ENCODE data around the gene SCAMP4. TPM values are rescaled to one million over a fixed set of nuclear protein-coding genes. Genes with fewer than 3 reads are reported as not detected.

SCAMP4 gene
- total RNA-seq (2021), result 65.0 and 69.0 TPM in 2 replicates
- long read RNA-seq, transcript SCAMP4-201 (7 exons, 2,684 nt), result major isoform, 39 of 57 reads
- long read RNA-seq, partial matches to known transcripts, result 12 of 57 reads
- long read RNA-seq, other reads (novel, unspliced or antisense), result 2 of 57 reads

GRCh38 chr19:1905110-1905862 is at the start of gene SCAMP4, which contains the start of gene ADAT3:
TSS of gene SCAMP4 (plus strand) at chr19:1905399. CDS start at chr19:1915020, 9,621 bp downstream.
TSS of gene ADAT3 (plus strand) at chr19:1905399. CDS start at chr19:1912048, 6,649 bp downstream.
- peak within 1 kb of the TSS; percentile 78 to 89 for H3K4me3 Mint-ChIP-seq
- Histone ChIP-seq H3K18ac (ENCODE audit: insufficient read length, low read depth, low read length) (peak within 1 kb of the TSS; percentile 85), H3K4me2 (ENCODE audit: insufficient read depth, insufficient read length, low read length) (peak within 1 kb of the TSS; percentile 48), H4K91ac (ENCODE audit: insufficient read length, low read depth, low read length) (no peak within 1 kb of the TSS), H3K23ac (ENCODE audit: insufficient read length, low read depth, low read length) (no peak within 1 kb of the TSS), H2BK15ac (ENCODE audit: low read depth, low read length) (no peak within 1 kb of the TSS), H2BK5ac (ENCODE audit: insufficient read length, low read length) (no peak within 1 kb of the TSS), H3K56ac (ENCODE audit: insufficient read length, low read depth, low read length) (no peak within 1 kb of the TSS), H2BK120ac (ENCODE audit: low read depth, low read length, poor library complexity, severe bottlenecking) (peak within 1 kb of the TSS; percentile 74), H3K27ac (ENCODE audit: insufficient read length, low read depth, low read length) (peak within 1 kb of the TSS; percentile 48), H3K14ac (ENCODE audit: insufficient read depth, low read length) (peak within 1 kb of the TSS; percentile 86; the same call in 1 of the 2 replicates), H2BK12ac (ENCODE audit: insufficient read length, low read depth, low read length) (no peak within 1 kb of the TSS), H3K9ac (ENCODE audit: extremely low read depth, insufficient read length, low read length) (peak within 1 kb of the TSS; percentile 35), H2BK20ac (ENCODE audit: low read depth, low read length, poor library complexity, severe bottlenecking) (peak within 1 kb of the TSS; percentile 50), H3K79me2 (ENCODE audit: insufficient read depth, low read length) (peaks cover 16% of the 10 kb centered on the region; the same call in 1 of the 2 replicates), H4K5ac (ENCODE audit: insufficient read length, low read depth, low read length) (no peak within 1 kb of the TSS), H4K20me1 (ENCODE audit: control insufficient read depth, insufficient read depth, insufficient read length) (no peaks in the 10 kb centered on the region), H3K4me1 (ENCODE audit: insufficient read depth, low read length) (0 out of 2 replicates have a peak, but pooled peaks cover 2% of the 10 kb centered on the region), H2AK5ac (ENCODE audit: insufficient read length, low read length) (no peak within 1 kb of the TSS), H3K27me3 (ENCODE audit: insufficient read depth, low read length) (no peaks in the 10 kb centered on the region), H3K9me3 (ENCODE audit: control insufficient read depth, low read depth, low read length) (no peaks in the 10 kb centered on the region), H3K23me2 (ENCODE audit: insufficient read length, low read depth, low read length, poor library complexity, severe bottlenecking) (peaks cover 6% of the 10 kb centered on the region), H3T11ph (ENCODE audit: low read length) (peak within 1 kb of the TSS; percentile 2), H3K4ac (ENCODE audit: low read depth, low read length) (no peak within 1 kb of the TSS; the same call in 1 of the 2 replicates), H2AFZ (ENCODE audit: low read length) (no peak within 1 kb of the TSS), H4K8ac (replicated peaks; ENCODE audit: insufficient read length, low read depth, low read length) (no peak within 1 kb of the TSS), H3K79me1 (ENCODE audit: insufficient read depth, low read depth, low read length, poor library complexity, severe bottlenecking) (peaks cover 4% of the 10 kb centered on the region)
- TF ChIP-seq, protein P1, sequence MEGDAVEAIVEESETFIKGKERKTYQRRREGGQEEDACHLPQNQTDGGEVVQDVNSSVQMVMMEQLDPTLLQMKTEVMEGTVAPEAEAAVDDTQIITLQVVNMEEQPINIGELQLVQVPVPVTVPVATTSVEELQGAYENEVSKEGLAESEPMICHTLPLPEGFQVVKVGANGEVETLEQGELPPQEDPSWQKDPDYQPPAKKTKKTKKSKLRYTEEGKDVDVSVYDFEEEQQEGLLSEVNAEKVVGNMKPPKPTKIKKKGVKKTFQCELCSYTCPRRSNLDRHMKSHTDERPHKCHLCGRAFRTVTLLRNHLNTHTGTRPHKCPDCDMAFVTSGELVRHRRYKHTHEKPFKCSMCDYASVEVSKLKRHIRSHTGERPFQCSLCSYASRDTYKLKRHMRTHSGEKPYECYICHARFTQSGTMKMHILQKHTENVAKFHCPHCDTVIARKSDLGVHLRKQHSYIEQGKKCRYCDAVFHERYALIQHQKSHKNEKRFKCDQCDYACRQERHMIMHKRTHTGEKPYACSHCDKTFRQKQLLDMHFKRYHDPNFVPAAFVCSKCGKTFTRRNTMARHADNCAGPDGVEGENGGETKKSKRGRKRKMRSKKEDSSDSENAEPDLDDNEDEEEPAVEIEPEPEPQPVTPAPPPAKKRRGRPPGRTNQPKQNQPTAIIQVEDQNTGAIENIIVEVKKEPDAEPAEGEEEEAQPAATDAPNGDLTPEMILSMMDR (conservative IDR thresholded peaks at IDR 0.05), result no peak
- H3K27me3 Mint-ChIP-seq (ENCODE audit: low read depth), result no peaks in the 10 kb centered on the region
- H3K9me3 Mint-ChIP-seq, result no peaks in the 10 kb centered on the region; a peak in 2 of 5 replicates
- H3K27ac Mint-ChIP-seq, result peak within 1 kb of the TSS; percentile 94 to 99 (median 95)
- no CpG with 5 or more reads among the region's 92 CpGs for WGBS (ENCODE audit: extremely low coverage, insufficient read length, low lambda C conversion rate)
- peaks cover 11 to 17% of the 10 kb centered on the region in 2 experiments for H3K4me1 Mint-ChIP-seq
- H3K36me3 Mint-ChIP-seq (ENCODE audit: insufficient read depth in 1 of 3, low read depth in 3 of 3), result peaks cover 5 to 11% (median 8%) of the 10 kb centered on the region in 3 experiments; a peak in 6 of 7 replicates
- peak; percentile 100 for DNase-seq

All from H9 (cell line).